ENCODE measurements around the gene LTA.

LTA gene

GRCh38 chr6:31572041-31572911 is at the start of gene LTA:
LTA (plus strand) TSS chr6:31572289; CDS start chr6:31572743, 454 bp downstream.
- no peak for DNase-seq (ENCODE audit: low read depth)

- DNase-seq (ENCODE audit: low read depth) = no peak
These were observed 46.5 kb upstream of the LTA start for GRCh38 chr6:31525553-31525931.

- peak; percentile 66 for DNase-seq (ENCODE audit: low read depth)
These were observed 46.0 kb upstream of the LTA start for GRCh38 chr6:31525932-31526591.

- DNase-seq (ENCODE audit: low read depth) = no peak
These were observed 43.7 kb upstream of the LTA start for GRCh38 chr6:31528307-31528777.

- no peak for DNase-seq (ENCODE audit: low read depth)
These were observed 43.2 kb upstream of the LTA start, which contains the start of gene MCCD1 for GRCh38 chr6:31528821-31529328. MCCD1 (plus strand) TSS chr6:31528962; CDS start chr6:31529015, 53 bp downstream.

- DNase-seq (ENCODE audit: low read depth) = no peak
These were observed 42.5 kb upstream of the LTA start for GRCh38 chr6:31529329-31530150.

- DNase-seq (ENCODE audit: low read depth) = no peak
These were observed 41.4 kb upstream of the LTA start for GRCh38 chr6:31530659-31531058.

- no peak for DNase-seq (ENCODE audit: low read depth)
These were observed 40.9 kb upstream of the LTA start for GRCh38 chr6:31531162-31531561.

- no peak for DNase-seq (ENCODE audit: low read depth)
These were observed 40.1 kb upstream of the LTA start for GRCh38 chr6:31531771-31532643.

GRCh38 chr6:31532644-31533454 is 39.2 kb upstream of the LTA start:
- no peak for DNase-seq (ENCODE audit: low read depth)

GRCh38 chr6:31533455-31533841 is 38.6 kb upstream of the LTA start:
- DNase-seq (ENCODE audit: low read depth) = no peak

- DNase-seq (ENCODE audit: low read depth) = no peak
These were observed 38.1 kb upstream of the LTA start for GRCh38 chr6:31534011-31534410.

GRCh38 chr6:31534521-31535040 is 37.5 kb upstream of the LTA start:
- DNase-seq (ENCODE audit: low read depth) = no peak

- DNase-seq (ENCODE audit: low read depth) = no peak
These were observed 36.4 kb upstream of the LTA start for GRCh38 chr6:31535538-31536324.

GRCh38 chr6:31538805-31539400 is 33.2 kb upstream of the LTA start:
- DNase-seq (ENCODE audit: low read depth) = no peak

- no peak for DNase-seq (ENCODE audit: low read depth)
These were observed 31.4 kb upstream of the LTA start for GRCh38 chr6:31540640-31541039.

- DNase-seq (ENCODE audit: low read depth) = peak; percentile 74
These were observed 30.9 kb upstream of the LTA start for GRCh38 chr6:31541059-31541657.

All from ELR (cell line).